ENCODE data around the gene PKD1L1. TPM values are rescaled to one million over a fixed set of nuclear protein-coding genes. Genes with fewer than 3 reads are reported as not detected.

The PKD1L1 gene
- total RNA-seq, 1 experiment from 2014 or later = 0.17 TPM

GRCh38 chr7:47932466-47933037 is 15.7 kb downstream of the PKD1L1 start:
- H3K4me1 Mint-ChIP-seq = peaks cover 17 to 23% of the 10 kb centered on the region in 2 experiments
- no peak overlapping the region for H3K56ac ChIP-seq (ENCODE audit: insufficient read length, low read depth, low read length)
- no peak overlapping the region for H3K4me3 Mint-ChIP-seq
- no peaks in the 10 kb centered on the region for H3K23me2 ChIP-seq (ENCODE audit: insufficient read length, low read depth, low read length, poor library complexity, severe bottlenecking)
- no peak overlapping the region for H3K4me2 ChIP-seq (ENCODE audit: insufficient read depth, insufficient read length, low read length)
- no peak for DNase-seq
- H3K23ac ChIP-seq (ENCODE audit: insufficient read length, low read depth, low read length) = no peak overlapping the region
- H3K27me3 Mint-ChIP-seq (ENCODE audit: low read depth) = no peaks in the 10 kb centered on the region
- no peak overlapping the region for H2BK5ac ChIP-seq (ENCODE audit: insufficient read length, low read length)
- H2AK5ac ChIP-seq (ENCODE audit: insufficient read length, low read length) = no peak overlapping the region
- no peak overlapping the region for H4K91ac ChIP-seq (ENCODE audit: insufficient read length, low read depth, low read length)
- H3K27ac ChIP-seq (ENCODE audit: insufficient read length, low read depth, low read length) = no peak overlapping the region
- H3K4ac ChIP-seq (ENCODE audit: low read depth, low read length) = no peak overlapping the region
- H3K79me2 ChIP-seq (ENCODE audit: insufficient read depth, low read length) = no peaks in the 10 kb centered on the region
- no peak overlapping the region for H3K14ac ChIP-seq (ENCODE audit: insufficient read depth, low read length)
- H2BK20ac ChIP-seq (ENCODE audit: low read depth, low read length, poor library complexity, severe bottlenecking) = no peak overlapping the region
- H3K18ac ChIP-seq (ENCODE audit: insufficient read length, low read depth, low read length) = no peak overlapping the region
- no peak overlapping the region for H4K5ac ChIP-seq (ENCODE audit: insufficient read length, low read depth, low read length)
- H3K9me3 ChIP-seq (ENCODE audit: control insufficient read depth, low read depth, low read length) = no peaks in the 10 kb centered on the region
- no peak overlapping the region for H2BK120ac ChIP-seq (ENCODE audit: low read depth, low read length, poor library complexity, severe bottlenecking)
- H4K8ac ChIP-seq (replicated peaks; ENCODE audit: insufficient read length, low read depth, low read length) = no peak overlapping the region
- no peak overlapping the region for H2BK12ac ChIP-seq (ENCODE audit: insufficient read length, low read depth, low read length)
- no peak overlapping the region for H3K27ac Mint-ChIP-seq
- no CpG with 5 or more reads among the region's 11 CpGs for WGBS (ENCODE audit: extremely low coverage, insufficient read length, low lambda C conversion rate)
- H3K4me1 ChIP-seq (ENCODE audit: insufficient read depth, low read length) = no peaks in the 10 kb centered on the region
- no peaks in the 10 kb centered on the region for H3K27me3 ChIP-seq (ENCODE audit: insufficient read depth, low read length)
- no peak overlapping the region for H3K9ac ChIP-seq (ENCODE audit: extremely low read depth, insufficient read length, low read length)
- H3K79me1 ChIP-seq (ENCODE audit: insufficient read depth, low read depth, low read length, poor library complexity, severe bottlenecking) = no peaks in the 10 kb centered on the region
- no peak overlapping the region for H2BK15ac ChIP-seq (ENCODE audit: low read depth, low read length)
- H3K36me3 Mint-ChIP-seq (ENCODE audit: insufficient read depth in 1 of 3, low read depth in 3 of 3) = no peaks in the 10 kb centered on the region
- no peaks in the 10 kb centered on the region for H4K20me1 ChIP-seq (ENCODE audit: control insufficient read depth, insufficient read depth, insufficient read length)
- no peak overlapping the region for H2AFZ ChIP-seq (ENCODE audit: low read length)
- no peak for TF ChIP-seq CTCF (conservative IDR thresholded peaks at IDR 0.05)
- no peak overlapping the region for H3T11ph ChIP-seq (ENCODE audit: low read length)
- H3K9me3 Mint-ChIP-seq = no peaks in the 10 kb centered on the region
